Fibroblast of skin of back (primary cell): ENCODE results near the gene COX10. TPM values are rescaled to one million over a fixed set of nuclear protein-coding genes. Genes with fewer than 3 reads are reported as not detected.
"Not testable (repeated sequence)": the region's sequence is repeated elsewhere in the genome, so short reads cannot be mapped to it uniquely, and the experiment has no call there.

ENCODE experiments used
- DNase-seq: peaks from one replicate; pipeline ENCODE4 v3.0.0-alpha.2; 2013
- polyA plus RNA-seq, 2 experiments: library from polyadenylated mRNA; unstranded; fragments of 120-200 nt; gene quantifications; one replicate each; pipeline ENCODE4 v1.2.1, GENCODE V29; 2013; ENCODE audit not compliant: insufficient read length in 2 of 2

The COX10 gene
- polyA plus RNA-seq (2013, experiment 1 of 2; ENCODE audit: insufficient read length), result 10.1 TPM
- polyA plus RNA-seq (2013, experiment 2 of 2; ENCODE audit: insufficient read length), result 9.4 TPM

- DNase-seq, result peak; percentile 87
These were observed at the start of gene COX10 for GRCh38 chr17:14069251-14070021. TSS of gene COX10 (plus strand) at chr17:14069504. CDS start at chr17:14069606, 102 bp downstream.

GRCh38 chr17:14021651-14022294 is 47.5 kb upstream of the COX10 start:
- not testable (repeated sequence) for DNase-seq

- not testable (repeated sequence) for DNase-seq
These were observed 39.5 kb upstream of the COX10 start for GRCh38 chr17:14029755-14030154.

- no peak for DNase-seq
These were observed 37.1 kb upstream of the COX10 start for GRCh38 chr17:14032234-14032633.

GRCh38 chr17:14033166-14033565 is 36.1 kb upstream of the COX10 start:
- DNase-seq, result no peak

- no peak for DNase-seq
These were observed 31.9 kb upstream of the COX10 start for GRCh38 chr17:14037453-14037852.

GRCh38 chr17:14038206-14038605 is 31.1 kb upstream of the COX10 start:
- DNase-seq, result peak; percentile 81

GRCh38 chr17:14042411-14042810 is 26.9 kb upstream of the COX10 start:
- no peak for DNase-seq

- no peak for DNase-seq
These were observed 24.6 kb upstream of the COX10 start for GRCh38 chr17:14044702-14045101.

GRCh38 chr17:14046978-14047377 is 22.3 kb upstream of the COX10 start:
- DNase-seq, result no peak

GRCh38 chr17:14047591-14047990 is 21.7 kb upstream of the COX10 start:
- DNase-seq, result no peak

- no peak for DNase-seq
These were observed 21.1 kb upstream of the COX10 start for GRCh38 chr17:14048169-14048568.

GRCh38 chr17:14050616-14051015 is 18.7 kb upstream of the COX10 start:
- DNase-seq, result no peak

- DNase-seq, result no peak
These were observed 17.6 kb upstream of the COX10 start for GRCh38 chr17:14051692-14052091.

- no peak for DNase-seq
These were observed 16.3 kb upstream of the COX10 start for GRCh38 chr17:14052886-14053615.

GRCh38 chr17:14057591-14057990 is 11.7 kb upstream of the COX10 start:
- no peak for DNase-seq

- peak; percentile 38 for DNase-seq
These were observed 11.3 kb upstream of the COX10 start for GRCh38 chr17:14058051-14058450.

- no peak for DNase-seq
These were observed 8.6 kb upstream of the COX10 start for GRCh38 chr17:14060706-14061105.

- peak; percentile 70 for DNase-seq
These were observed 7.4 kb upstream of the COX10 start for GRCh38 chr17:14061666-14062560.

GRCh38 chr17:14067347-14067746 is 2.0 kb upstream of the COX10 start:
- no peak for DNase-seq

GRCh38 chr17:14068542-14069250 is 608 bp upstream of the COX10 start:
- DNase-seq, result no peak
